Tibial nerve (tissue), 4 donors: Measurements from ENCODE around the gene SCIN. TPM values are rescaled to one million over a fixed set of nuclear protein-coding genes. Genes with fewer than 3 reads are reported as not detected.
"Not testable (repeated sequence)": the region's sequence is repeated elsewhere in the genome, so short reads cannot be mapped to it uniquely, and the experiment has no call there.

Experiments used
- DNase-seq, 2 donors: peaks; one replicate each; pipeline ENCODE4 v3.0.0-alpha.2; 2019; ENCODE audit warnings: low spot score in 2 of 2
- H3K27ac ChIP-seq, 4 donors: fragments of 200-600 bp; sonication (generic) in 3 of 4; one replicate each; pipeline ENCODE4 v1.5.1; 2017 to 2019; ENCODE audit warnings: mild to moderate bottlenecking in 1 of 4
- H3K27me3 ChIP-seq, 2 donors: fragments of 200-600 bp; sonication (generic) in 1 of 2; one replicate each; pipeline versions ENCODE4 v1.5.1 to v1.6.0; 2017 to 2019
- H3K36me3 ChIP-seq, 3 donors: fragments of 200-600 bp; sonication (generic); one replicate each; pipeline ENCODE4 v1.5.1; 2018 to 2019
- H3K4me1 ChIP-seq, 4 donors: fragments of 200-600 bp; sonication (generic) in 3 of 4; one replicate each; pipeline ENCODE4 v1.5.1; 2017 to 2019
- H3K4me3 ChIP-seq, 4 donors: fragments of 200-600 bp; sonication (generic) in 3 of 4; one replicate each; pipeline ENCODE4 v1.5.1; 2017 to 2019; ENCODE audit warnings: mild to moderate bottlenecking in 1 of 4, moderate library complexity in 1 of 4
- H3K9me3 ChIP-seq, 4 donors: fragments of 200-600 bp; sonication (generic) in 3 of 4; one replicate each; pipeline ENCODE4 v1.5.1; 2017 to 2019
- EP300 ChIP-seq, 2 donors: sonication (generic); formaldehyde crosslinking; IDR thresholded peaks; one replicate each; pipeline ENCODE4 v1.6.1; 2017; ENCODE audit warnings: antibody characterized with exemption in 2 of 2, mild to moderate bottlenecking in 1 of 2
- POLR2A ChIP-seq, 2 donors: fragments of 450-650 bp; IDR thresholded peaks; one replicate each; pipeline ENCODE4 v1.6.1; 2017; ENCODE audit warnings: antibody characterized with exemption in 2 of 2, mild to moderate bottlenecking in 2 of 2, moderate library complexity in 2 of 2
- WGBS, 2 donors: methylation state at CpG; one replicate each; pipeline ENCODE4 v1.1.5; 2018; 5-methylcytosine and 5-hydroxymethylcytosine counted together
- total RNA-seq, 4 donors: library from RNA; depleted of rRNA; stranded (reverse); fragments of >200 nt; gene quantifications; one replicate each; pipeline ENCODE4 v1.1.0, GENCODE V29; 2016
- TF ChIP-seq, protein P1 (sequence below), 5 experiments: fragments of 200-600 bp in 3 of 5; fragments of 450-650 bp in 2 of 5; sonication (generic) in 3 of 5; IDR thresholded peaks; one replicate each; pipeline ENCODE4 v1.5.1; 2016 to 2019; ENCODE audit warnings: antibody characterized with exemption in 5 of 5, mild to moderate bottlenecking in 3 of 5, moderate library complexity in 2 of 5

The SCIN gene
- total RNA-seq, 4 donors from 2014 or later, result under 0.01 to 7.0 (median 2.2) TPM

DNA sequence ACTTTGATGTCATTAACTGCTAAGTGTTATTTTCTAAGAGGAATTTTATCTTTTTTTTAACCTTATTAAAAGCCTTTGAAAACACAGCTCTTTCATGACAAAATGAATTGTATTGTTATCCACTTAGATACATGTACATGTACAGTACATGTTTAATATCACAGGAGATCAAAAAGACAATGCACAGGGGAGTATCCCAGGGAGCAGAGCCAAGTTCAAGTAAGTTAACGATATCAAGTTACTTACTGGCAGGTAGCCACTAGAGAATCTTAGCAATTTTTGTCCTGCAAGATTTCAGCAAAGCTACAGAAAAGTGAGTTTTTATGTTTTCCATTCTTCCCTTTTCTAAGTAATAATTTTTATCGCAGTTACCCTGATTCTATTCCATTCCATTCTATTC is 83.0 kb downstream of the SCIN start:
- H3K9me3 ChIP-seq, result no peaks in the 10 kb centered on the region
- no peak for DNase-seq
- H3K36me3 ChIP-seq, result no peaks in the 10 kb centered on the region
- TF ChIP-seq POLR2A (IDR thresholded peaks at IDR 0.05), result no peak
- TF ChIP-seq, protein P1, sequence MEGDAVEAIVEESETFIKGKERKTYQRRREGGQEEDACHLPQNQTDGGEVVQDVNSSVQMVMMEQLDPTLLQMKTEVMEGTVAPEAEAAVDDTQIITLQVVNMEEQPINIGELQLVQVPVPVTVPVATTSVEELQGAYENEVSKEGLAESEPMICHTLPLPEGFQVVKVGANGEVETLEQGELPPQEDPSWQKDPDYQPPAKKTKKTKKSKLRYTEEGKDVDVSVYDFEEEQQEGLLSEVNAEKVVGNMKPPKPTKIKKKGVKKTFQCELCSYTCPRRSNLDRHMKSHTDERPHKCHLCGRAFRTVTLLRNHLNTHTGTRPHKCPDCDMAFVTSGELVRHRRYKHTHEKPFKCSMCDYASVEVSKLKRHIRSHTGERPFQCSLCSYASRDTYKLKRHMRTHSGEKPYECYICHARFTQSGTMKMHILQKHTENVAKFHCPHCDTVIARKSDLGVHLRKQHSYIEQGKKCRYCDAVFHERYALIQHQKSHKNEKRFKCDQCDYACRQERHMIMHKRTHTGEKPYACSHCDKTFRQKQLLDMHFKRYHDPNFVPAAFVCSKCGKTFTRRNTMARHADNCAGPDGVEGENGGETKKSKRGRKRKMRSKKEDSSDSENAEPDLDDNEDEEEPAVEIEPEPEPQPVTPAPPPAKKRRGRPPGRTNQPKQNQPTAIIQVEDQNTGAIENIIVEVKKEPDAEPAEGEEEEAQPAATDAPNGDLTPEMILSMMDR (IDR thresholded peaks at IDR 0.05), result no peak
- no peaks in the 10 kb centered on the region for H3K27me3 ChIP-seq
- 56 to 69% methylated on average over 2 of the region's 2 CpGs for WGBS, 2 donors
- H3K4me3 ChIP-seq, result no peak overlapping the region
- no peak overlapping the region for H3K27ac ChIP-seq
- no peaks in the 10 kb centered on the region for H3K4me1 ChIP-seq

DNA sequence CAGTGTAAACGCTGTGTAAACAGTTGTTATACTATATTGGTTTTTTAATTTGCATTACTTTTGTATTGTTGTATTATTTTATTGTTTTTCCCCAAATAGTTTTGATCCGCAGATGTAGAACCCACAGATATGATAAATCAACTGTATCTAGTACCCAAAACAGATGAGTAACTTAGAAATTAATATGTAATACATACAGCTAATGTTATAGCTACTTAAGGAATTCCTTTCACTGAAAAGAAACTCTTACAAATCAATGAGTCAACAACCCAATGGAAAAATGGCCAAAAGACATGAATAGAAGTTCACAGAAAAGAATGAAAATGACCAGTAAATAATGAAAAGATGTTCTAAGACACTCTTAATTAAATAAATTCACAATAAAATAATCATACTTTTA is 84.6 kb downstream of the SCIN start:
- H3K9me3 ChIP-seq, result no peaks in the 10 kb centered on the region
- no peak overlapping the region for H3K4me3 ChIP-seq
- no peak overlapping the region for H3K27ac ChIP-seq
- no peaks in the 10 kb centered on the region for H3K27me3 ChIP-seq
- 91% methylated on average over 2 of the region's 2 CpGs for WGBS, 2 donors
- H3K4me1 ChIP-seq, result no peaks in the 10 kb centered on the region
- no peak for TF ChIP-seq EP300 (IDR thresholded peaks at IDR 0.05)
- no peak for TF ChIP-seq POLR2A (IDR thresholded peaks at IDR 0.05)
- TF ChIP-seq, protein P1 (IDR thresholded peaks at IDR 0.05), result no peak
- H3K36me3 ChIP-seq, result no peaks in the 10 kb centered on the region
- DNase-seq, result no peak

- not testable (repeated sequence) for DNase-seq, H3K27me3 ChIP-seq, H3K4me1 ChIP-seq, H3K4me3 ChIP-seq, H3K9me3 ChIP-seq, H3K36me3 ChIP-seq, H3K27ac ChIP-seq
- WGBS, 2 donors, result 78 to 81% methylated on average over 8 of the region's 8 CpGs
Measured at GRCh38 chr7:12660423-12660822, 89.9 kb downstream of the SCIN start.

GRCh38 chr7:12660986-12661385 is 90.5 kb downstream of the SCIN start:
- 67 to 78% methylated on average over 3 of the region's 3 CpGs for WGBS, 2 donors
- H3K9me3 ChIP-seq, H3K4me1 ChIP-seq, DNase-seq, H3K4me3 ChIP-seq, H3K27ac ChIP-seq, H3K27me3 ChIP-seq, H3K36me3 ChIP-seq: not testable (repeated sequence)

GRCh38 chr7:12661581-12661980 is 91.1 kb downstream of the SCIN start:
- Histone ChIP-seq H3K4me1 (no peaks in the 10 kb centered on the region), H3K36me3 (no peaks in the 10 kb centered on the region), H3K4me3 (no peak overlapping the region), H3K27me3 (no peaks in the 10 kb centered on the region), H3K9me3 (no peaks in the 10 kb centered on the region), H3K27ac (no peak overlapping the region)
- DNase-seq, result no peak
- WGBS, 2 donors, result 86 to 88% methylated on average over 6 of the region's 6 CpGs
- no peak for TF ChIP-seq EP300 (IDR thresholded peaks at IDR 0.05)
- no peak for TF ChIP-seq POLR2A (IDR thresholded peaks at IDR 0.05)
- TF ChIP-seq, protein P1 (IDR thresholded peaks at IDR 0.05), result no peak

- Histone ChIP-seq H3K9me3 (no peaks in the 10 kb centered on the region), H3K4me3 (no peak overlapping the region), H3K27me3 (no peaks in the 10 kb centered on the region), H3K36me3 (no peaks in the 10 kb centered on the region), H3K27ac (no peak overlapping the region), H3K4me1 (no peaks in the 10 kb centered on the region)
- WGBS, 2 donors, result 53 to 55% methylated on average over 1 of the region's 1 CpG
- TF ChIP-seq, protein P1 (IDR thresholded peaks at IDR 0.05), result no peak
- TF ChIP-seq EP300 (IDR thresholded peaks at IDR 0.05) (no peak), POLR2A (IDR thresholded peaks at IDR 0.05) (no peak)
- no peak for DNase-seq
Measured at GRCh38 chr7:12670000-12670729, 99.6 kb downstream of the SCIN start.
